22Rv1 (cell line): ENCODE results near the gene FKBP8.

Experiments
- H3K27ac ChIP-seq: fragments of 450-650 bp; 2 replicates; pipeline ENCODE4 v1.5.1; 2017
- CTCF ChIP-seq: fragments of 450-650 bp; IDR thresholded peaks from 2 replicates; pipeline ENCODE4 v1.5.1; 2017; ENCODE audit warnings: mild to moderate bottlenecking
- ZFX ChIP-seq: fragments of 450-650 bp; IDR thresholded peaks from 2 replicates; pipeline ENCODE4 v1.6.1; 2017; ENCODE audit warnings: antibody characterized with exemption, borderline replicate concordance

Gene FKBP8

GRCh38 chr19:18489627-18490184 is 53.7 kb downstream of the FKBP8 start:
- H3K27ac ChIP-seq = no peak overlapping the region
- TF ChIP-seq ZFX (no peak), CTCF (no peak)

DNA sequence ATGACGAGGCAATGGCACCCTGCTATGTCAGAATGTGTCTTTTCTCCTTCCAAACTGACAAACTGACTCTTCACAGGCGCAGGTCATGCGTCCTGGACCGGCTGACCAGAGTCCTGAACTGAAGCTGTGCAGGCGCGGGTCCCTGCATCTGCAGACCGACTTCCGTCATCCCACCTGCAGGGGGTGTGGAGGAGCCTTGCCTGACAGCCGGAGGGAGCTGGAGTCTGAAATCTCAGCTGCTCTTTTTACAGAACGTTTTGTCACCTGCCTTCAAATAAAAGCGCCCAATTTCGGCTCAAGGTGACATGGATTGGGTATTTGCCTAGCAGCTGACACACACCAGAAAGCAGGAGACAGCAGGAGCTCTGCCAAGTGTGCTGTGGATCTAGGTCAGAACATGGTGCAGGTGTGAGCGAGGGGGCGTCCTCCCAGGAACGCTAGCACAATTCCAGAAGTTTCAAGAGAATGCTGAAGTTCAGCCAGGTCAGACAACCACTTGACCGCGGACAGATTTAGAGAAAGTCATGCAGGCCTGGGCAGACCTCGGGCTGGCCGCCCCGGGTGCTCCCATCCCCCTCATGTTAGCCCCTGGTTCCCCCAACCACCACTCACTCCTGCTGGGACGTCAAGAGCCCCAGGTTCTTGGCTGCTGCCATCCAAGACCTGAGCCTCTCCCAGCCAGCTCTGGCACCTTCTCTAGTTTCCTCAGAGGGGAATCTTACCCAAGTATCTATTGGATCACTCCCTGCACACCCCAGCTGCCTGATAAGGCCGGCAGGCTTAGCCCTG is 54.3 kb downstream of the FKBP8 start:
- H3K27ac ChIP-seq = no peak overlapping the region
- no peak for TF ChIP-seq ZFX
- peak; percentile 39 for TF ChIP-seq CTCF

DNA sequence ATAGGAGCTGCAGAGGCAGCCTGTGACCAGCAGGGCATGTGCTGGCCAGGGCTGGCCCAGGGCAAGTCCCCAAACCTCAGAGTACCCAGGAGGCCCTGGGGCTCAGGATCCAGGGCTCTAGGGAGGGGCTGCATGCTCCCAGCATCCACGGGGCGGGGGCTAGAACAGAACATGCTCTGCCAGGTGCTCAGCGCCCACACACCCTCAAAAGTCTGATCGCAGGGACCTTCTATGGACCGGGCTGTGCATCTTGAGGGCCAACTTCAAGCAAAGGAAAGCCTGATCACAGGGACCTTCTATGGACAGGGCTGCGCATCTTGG is 55.0 kb downstream of the FKBP8 start:
- H3K27ac ChIP-seq = no peak overlapping the region

DNA sequence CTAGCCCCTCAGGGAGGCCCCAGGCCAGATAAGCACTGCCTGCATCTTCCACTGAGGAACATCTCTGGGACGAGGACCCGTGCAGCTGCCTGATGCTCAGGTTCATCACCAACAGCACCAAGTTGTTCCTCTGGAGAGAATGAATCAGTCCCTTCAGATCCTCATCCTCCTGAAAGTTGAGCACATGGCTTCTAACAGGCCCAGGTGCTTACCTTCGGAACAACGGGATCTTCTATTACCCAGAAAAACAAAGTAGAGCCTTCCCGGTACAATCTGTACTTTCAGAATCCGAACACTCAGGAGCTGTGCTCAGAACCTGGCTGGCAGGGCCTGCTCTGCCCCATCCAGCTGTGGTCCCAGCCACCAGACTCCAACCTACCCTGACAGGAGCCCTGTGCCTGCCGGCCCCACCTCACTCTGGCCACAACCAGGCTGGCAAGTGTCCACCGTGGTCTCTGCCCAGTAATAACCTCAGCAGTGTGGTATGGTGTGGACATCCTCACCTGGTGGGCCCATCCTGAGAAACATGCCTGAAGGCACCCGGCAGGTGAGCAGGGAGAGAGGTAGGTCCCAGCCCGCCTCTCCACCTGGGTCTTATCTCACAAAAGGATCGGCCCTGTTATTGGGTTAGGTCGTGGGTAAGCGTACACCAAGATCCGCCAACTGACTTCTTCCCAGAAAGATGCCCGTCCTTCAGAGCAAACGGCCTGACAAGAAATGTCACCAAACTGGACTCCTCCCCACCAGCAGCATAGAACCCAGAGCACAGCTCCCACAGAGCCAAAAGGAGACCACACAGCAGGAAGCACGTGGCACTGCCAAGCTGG is 55.6 kb downstream of the FKBP8 start:
- TF ChIP-seq CTCF (no peak), ZFX (no peak)
- H3K27ac ChIP-seq = no peak overlapping the region

More for the DNA sequence above, 55.0 kb downstream of the FKBP8 start:
- TF ChIP-seq CTCF (no peak), ZFX (no peak)

GRCh38 chr19:18486746-18487145 is 56.6 kb downstream of the FKBP8 start:
- no peak overlapping the region for H3K27ac ChIP-seq
- TF ChIP-seq ZFX (no peak), CTCF (no peak)

DNA sequence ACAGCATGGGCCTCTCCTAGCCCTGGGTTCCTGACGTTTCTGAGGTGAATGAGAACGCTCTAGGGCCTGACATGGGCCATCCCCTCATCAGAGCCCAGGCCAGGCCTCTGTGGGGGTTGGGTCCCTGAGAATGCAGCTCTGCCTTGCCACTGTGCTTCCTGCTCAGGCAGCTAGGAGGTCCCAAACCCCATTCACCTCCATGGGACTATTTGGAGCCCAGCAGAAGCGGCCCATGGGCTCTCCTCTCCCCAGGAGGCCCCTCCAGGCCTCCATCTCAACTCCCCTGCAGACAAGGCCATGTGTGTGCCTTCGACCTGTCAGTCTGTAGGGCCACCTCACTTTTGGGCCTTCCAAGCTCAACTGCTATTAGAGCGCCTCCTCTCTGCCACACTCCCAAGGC is 58.4 kb downstream of the FKBP8 start:
- TF ChIP-seq CTCF (no peak), ZFX (no peak)
- H3K27ac ChIP-seq = no peak overlapping the region
